GM18505 (cell line): Measurements from ENCODE around the gene FARP1.

ENCODE experiments used
- ATAC-seq: cut with Tn5 transposase; IDR thresholded peaks from one replicate; pipeline ENCODE4 v1.9.1; 2021; ENCODE audit not compliant: unreplicated experiment
- POLR2A ChIP-seq: IDR thresholded peaks from 4 replicates; pipeline ENCODE4 v1.6.1; 2011; ENCODE audit warnings: borderline replicate concordance; ENCODE audit not compliant: insufficient read depth, insufficient read length; ENCODE audit errors: extremely low read depth

Gene FARP1

GRCh38 chr13:98374750-98375149 is 231.9 kb downstream of the FARP1 start:
- TF ChIP-seq POLR2A: no peak
- ATAC-seq: no peak

DNA sequence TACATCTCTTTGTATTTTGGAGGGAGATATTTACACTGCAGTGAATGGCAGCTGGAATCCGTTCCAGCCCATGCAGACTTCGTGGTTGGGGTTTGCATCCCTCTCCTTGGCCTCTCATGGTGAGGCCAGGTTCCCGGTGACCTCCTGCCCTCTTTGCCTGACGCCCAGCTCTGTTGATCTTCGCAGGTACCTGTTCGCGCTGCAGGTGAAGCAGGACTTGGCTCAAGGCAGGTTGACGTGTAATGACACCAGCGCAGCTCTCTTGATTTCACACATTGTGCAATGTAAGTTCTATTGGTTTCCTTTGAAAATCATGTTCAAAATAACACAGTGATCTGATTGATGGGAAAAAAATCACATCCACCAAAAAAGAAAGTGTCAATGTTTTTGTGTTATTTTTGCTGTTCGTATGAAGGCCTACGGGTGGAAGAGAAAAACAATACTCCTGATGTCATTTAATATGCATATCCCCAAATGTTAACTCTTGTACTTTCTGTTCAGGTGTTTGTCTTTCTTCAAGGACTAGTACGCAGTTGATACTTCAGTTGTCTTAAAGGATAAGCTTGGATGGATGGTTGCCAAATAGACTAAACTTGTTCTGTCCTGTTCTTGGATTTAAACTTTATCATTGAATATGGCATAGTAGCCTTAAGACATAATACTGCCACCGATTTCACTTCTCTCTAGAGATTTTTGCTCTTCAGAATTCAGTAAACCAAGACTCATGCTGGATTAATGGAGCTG is 234.9 kb downstream of the FARP1 start:
- no peak for TF ChIP-seq POLR2A

GRCh38 chr13:98384739-98385138 is 241.8 kb downstream of the FARP1 start:
- no peak for TF ChIP-seq POLR2A
- ATAC-seq: no peak

More for the DNA sequence above, 234.9 kb downstream of the FARP1 start:
- no peak for ATAC-seq

- no peak for TF ChIP-seq POLR2A
- ATAC-seq: no peak
Observed at GRCh38 chr13:98385606-98386005, 242.7 kb downstream of the FARP1 start.

DNA sequence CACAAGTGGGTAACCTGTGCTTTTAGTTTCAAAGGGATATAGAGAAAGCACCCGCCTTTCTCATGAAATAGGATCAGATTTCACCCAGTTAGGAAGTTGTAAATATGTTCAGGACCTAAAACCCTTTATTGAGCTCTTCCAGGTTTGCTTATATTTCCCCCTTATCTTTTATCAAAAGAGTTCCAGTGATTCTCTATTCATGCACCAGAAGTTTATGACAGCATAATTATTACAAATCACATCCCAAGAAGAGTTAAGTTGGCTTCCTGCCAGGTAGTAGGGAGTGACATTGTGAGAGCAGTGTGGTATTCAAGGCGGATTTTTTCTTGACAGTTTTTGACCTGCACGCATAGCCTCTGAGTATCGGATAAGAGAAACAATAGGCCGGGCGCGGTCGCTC is 243.7 kb downstream of the FARP1 start:
- TF ChIP-seq POLR2A: no peak
- ATAC-seq: no peak

GRCh38 chr13:98389319-98389718 is 246.4 kb downstream of the FARP1 start:
- TF ChIP-seq POLR2A: no peak
- ATAC-seq: no peak

DNA sequence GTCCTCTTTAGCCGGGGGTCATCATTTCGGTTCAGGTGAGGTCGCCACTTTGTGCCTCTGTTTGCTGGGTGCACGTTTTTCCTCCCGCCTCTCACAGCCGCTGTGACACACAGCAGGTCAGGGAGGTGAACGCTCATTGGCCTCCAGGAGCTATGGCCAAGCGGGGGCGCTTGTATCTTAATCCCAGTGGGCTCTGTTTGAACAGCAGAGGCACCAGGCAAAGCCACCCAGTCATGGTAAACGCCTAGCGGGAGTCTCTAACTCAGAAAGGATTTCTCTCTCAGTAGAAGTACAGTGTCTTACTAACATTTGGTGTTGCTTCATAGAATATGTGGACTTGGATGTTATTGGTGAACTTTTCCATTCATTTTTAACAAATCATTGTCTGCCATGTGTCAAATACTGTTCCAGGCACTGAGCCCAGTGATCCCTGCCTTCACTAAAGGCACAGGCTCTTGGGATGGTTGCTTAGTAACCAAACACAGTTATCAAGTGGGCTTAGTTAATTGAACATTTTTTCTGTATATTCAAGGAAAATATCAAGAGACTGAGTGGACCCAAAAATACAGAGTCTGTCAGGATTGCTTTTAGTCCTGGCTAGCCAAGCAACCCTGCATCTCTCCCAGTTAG is 247.3 kb downstream of the FARP1 start:
- no peak for ATAC-seq
- TF ChIP-seq POLR2A: no peak

DNA sequence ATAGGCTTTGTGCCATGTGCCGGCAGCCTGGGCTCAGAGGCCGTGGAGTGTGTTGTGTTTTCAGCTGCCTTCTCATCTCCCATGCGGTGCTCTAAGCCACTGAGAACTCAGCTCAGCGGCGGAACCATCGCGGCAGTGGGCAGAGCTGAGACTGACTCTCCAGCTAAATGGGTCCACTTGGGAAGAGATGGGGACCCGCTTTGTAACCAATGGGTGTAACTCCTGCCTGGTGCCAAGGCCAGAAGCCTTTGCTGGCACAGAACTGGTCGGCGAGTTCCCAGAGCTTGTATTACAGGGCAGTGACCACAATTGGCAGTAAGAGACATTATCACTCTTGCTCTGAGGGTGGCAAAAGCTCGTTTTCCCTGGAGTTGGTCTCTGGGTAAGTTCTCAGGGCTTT is 251.0 kb downstream of the FARP1 start:
- ATAC-seq: no peak
- TF ChIP-seq POLR2A: no peak

GRCh38 chr13:98394820-98395510 is 252.1 kb downstream of the FARP1 start:
- TF ChIP-seq POLR2A: no peak
- no peak for ATAC-seq

DNA sequence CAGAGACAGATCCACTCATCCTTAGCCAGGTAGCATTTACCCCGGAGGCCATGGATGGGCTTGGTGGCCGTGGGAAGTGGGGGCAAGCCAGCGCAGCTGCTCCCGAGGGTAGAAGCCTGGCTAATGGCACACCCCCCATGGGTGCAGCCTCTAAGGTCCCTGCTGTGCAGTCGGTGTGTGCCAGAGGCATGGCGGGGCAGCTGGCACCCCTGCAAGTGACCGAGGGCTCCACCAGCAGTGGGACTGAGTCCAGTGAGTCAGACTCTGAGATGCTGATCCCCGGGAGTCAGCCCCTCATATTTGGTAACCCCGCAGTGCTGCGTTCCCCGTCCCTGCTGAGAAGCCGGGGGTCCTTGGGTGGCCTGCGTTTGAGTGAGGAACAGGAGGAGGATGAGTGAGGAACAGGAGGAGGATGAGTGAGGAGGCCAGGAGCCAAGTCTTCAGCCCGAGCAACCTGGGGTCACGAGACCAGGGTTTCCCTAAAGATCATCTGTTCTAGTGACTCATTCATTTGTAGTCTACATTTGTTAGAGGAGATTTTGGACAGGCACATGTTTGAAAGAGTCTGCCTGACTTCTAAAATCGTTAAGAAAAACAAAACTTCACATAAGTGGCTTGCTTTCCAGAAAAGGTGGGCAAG is 253.3 kb downstream of the FARP1 start:
- TF ChIP-seq POLR2A: no peak
- no peak for ATAC-seq

DNA sequence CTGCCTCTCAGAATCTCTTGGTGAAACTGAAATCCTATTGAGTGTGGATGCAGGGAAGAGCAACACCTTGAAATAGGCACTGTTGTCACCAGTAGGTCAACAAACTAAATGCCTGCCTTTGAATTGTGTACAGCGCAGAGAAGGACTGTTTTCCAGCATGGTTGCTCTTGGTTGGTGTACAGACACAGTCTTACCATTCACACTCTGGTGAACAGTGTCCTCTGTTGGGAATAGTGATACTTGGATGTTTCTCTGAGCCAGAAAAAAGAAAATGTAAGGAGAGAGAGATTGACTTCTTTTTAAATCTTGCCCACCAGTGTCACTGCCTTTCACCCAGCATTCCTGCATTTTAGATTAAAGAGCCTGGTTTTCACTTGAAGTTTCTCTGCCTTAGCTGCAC is 254.3 kb downstream of the FARP1 start:
- no peak for ATAC-seq
- TF ChIP-seq POLR2A: no peak

DNA sequence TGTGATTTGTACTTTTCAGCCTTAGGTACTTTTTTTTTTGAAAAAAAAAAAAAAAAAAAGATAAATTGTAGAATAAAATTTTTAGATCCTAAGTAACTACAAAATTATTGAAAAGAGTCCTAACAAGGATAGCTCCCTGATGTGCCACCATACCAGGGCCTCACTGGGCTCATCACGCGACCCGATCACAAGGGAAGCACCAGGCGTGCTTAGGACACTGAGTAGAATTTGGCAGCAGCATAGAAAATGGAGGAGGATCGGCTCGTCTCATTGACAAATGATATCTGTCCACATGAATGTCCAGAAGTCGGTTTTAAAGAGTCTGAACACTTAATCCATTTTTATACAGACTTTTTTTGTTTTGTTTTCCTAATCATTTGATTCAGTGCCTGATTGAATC is 255.0 kb downstream of the FARP1 start:
- no peak for ATAC-seq
- TF ChIP-seq POLR2A: no peak

- ATAC-seq: no peak
- no peak for TF ChIP-seq POLR2A
Observed at GRCh38 chr13:98398581-98398980, 255.7 kb downstream of the FARP1 start.
